GM21737 (cell line): ENCODE data around the gene PAGR1.
"Not testable (repeated sequence)": the region's sequence is repeated elsewhere in the genome, so short reads cannot be mapped to it uniquely, and the experiment has no call there.

Source experiments
- ATAC-seq: cut with Tn5 transposase; IDR thresholded peaks from one replicate; pipeline ENCODE4 v1.9.1; 2021; ENCODE audit warnings: mild to moderate bottlenecking, moderate library complexity; ENCODE audit not compliant: unreplicated experiment

Gene PAGR1

GRCh38 chr16:29811896-29812665 lies 3.9 kb upstream of the PAGR1 start, which contains the start of gene PRRT2:
Gene PRRT2, plus strand, starts transcription at chr16:29812193. Its CDS starts 862 bp downstream, at chr16:29813055.
- ATAC-seq, result no peak

GRCh38 chr16:29812754-29813643 lies 3.0 kb upstream of the PAGR1 start:
- ATAC-seq, result no peak

DNA sequence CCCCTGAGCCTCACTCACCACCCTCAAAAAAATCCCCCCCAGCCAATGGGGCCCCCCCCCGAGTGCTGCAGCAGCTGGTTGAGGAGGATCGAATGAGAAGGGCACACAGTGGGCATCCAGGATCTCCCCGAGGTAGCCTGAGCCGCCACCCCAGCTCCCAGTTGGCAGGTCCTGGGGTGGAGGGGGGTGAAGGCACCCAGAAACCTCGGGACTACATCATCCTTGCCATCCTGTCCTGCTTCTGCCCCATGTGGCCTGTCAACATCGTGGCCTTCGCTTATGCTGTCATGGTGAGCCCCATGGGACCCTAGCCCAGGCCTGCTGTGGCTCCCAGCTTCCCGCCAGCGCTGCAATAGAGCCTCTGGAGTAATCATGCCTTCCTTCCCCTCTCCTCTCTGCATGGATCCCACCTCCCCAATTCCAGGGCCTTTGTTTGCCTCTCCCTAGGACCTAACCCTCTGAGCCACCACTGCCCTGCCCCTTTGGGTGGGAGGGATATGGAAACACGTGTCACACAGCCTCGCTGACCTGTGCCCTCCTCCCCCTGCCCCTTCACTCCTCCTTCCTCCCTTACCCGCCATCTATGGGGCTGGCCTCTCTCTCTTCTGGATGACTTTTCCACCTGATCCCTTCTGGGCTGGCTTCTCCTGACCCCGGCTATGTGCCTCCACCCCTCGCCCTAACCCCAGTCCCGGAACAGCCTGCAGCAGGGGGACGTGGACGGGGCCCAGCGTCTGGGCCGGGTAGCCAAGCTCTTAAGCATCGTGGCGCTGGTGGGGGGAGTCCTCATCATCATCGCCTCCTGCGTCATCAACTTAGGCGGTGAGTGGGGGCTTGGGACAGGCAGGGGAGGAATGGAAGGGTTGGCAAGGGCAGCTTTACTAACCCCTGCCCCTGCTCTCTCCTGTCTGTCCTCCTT lies 2.0 kb upstream of the PAGR1 start:
- no peak for ATAC-seq

DNA sequence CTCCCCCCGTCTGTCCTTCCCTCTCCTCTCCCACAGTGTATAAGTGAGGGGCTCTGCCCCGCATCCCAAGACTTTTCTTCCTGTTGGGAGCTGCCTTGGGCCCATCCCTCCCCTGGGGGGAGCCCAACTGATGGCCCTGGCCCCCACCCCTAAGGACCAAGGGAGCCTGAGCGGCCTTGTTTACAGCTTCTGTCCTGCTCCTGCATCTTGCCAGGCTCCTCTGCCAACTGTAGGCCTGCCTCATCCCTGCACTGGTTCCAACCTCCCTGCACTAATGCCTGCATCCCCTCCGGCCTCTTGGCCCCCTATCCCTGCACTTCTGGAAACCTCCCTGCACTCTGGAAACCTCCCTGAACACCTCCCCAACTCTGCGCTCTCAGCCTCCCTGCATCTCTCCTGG lies 1.4 kb upstream of the PAGR1 start:
- no peak for ATAC-seq

- ATAC-seq, result no peak
Measured at GRCh38 chr16:29815032-29815721, 775 bp upstream of the PAGR1 start.

DNA sequence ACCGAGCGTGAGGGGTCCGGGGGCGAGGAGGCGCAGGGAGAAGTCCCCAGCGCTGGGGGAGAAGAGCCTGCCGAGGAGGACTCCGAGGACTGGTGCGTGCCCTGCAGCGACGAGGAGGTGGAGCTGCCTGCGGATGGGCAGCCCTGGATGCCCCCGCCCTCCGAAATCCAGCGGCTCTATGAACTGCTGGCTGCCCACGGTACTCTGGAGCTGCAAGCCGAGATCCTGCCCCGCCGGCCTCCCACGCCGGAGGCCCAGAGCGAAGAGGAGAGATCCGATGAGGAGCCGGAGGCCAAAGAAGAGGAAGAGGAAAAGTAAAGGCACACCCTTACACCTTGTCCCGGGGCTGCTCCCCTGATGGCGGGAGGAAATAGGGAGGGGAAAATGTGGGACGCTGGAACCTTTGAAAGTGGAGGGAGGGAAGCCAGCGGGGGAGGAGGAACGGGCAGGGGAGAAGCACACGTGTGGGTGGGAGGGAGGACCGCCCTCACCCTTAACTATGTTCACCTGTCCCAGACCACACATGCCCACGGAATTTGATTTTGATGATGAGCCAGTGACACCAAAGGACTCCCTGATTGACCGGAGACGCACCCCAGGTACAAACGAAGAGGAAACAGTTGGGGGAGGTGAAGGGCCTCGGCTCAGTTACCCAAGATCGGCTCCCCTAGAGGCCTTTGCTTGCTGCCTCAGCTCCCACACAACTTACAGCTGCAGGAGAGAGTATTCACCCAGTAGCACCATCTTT lies 916 bp downstream of the PAGR1 start:
- ATAC-seq, result peak; percentile 11

DNA sequence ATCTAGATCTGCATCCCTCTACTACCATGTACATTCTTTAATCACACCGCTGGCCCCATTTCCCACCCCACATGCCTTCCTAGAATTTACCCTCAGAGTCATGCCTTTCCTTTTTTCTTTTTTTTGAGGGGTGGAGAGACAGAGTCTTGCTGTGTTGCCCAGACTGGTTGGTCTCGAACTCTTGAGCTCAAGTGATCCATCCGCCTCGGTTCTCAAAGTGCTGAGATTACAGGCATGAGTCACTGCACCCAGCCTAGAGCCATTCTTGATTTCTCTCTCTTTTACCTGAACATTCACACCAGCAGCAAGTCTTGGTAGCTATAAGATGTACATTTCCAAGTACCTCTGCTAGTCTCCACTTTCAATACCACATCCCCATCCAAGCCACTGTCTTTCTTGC lies 2.1 kb downstream of the PAGR1 start:
- no peak for ATAC-seq

GRCh38 chr16:29819506-29819905 lies 3.6 kb downstream of the PAGR1 start:
- no peak for ATAC-seq

DNA sequence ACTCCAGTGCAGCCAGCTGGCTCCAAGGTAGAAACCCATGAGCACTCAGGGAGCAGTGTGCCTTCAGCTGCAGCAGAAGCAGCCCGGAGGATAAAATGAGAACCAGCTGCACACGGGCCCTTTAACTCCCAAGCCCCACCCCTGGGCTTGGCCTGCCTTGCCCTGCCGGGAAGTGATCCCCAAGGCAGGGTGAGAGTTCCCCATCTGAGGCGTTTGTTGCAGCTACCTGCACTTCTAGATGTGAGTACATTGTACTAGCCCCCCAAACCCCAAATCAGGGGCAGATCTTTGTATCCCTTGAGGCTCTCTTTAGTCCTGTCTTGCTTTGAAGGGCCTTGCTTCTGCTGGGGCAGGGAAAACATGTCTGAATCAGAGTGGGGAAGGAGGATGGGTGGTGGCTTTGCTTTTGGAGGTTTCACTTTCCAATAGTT lies 4.3 kb downstream of the PAGR1 start, which contains the start of gene MVP:
TSS of gene MVP (plus strand) at position 192 of the 431 bp plus-strand sequence. CDS start 10,088 bp downstream, outside the sequence.
- no peak for ATAC-seq

DNA sequence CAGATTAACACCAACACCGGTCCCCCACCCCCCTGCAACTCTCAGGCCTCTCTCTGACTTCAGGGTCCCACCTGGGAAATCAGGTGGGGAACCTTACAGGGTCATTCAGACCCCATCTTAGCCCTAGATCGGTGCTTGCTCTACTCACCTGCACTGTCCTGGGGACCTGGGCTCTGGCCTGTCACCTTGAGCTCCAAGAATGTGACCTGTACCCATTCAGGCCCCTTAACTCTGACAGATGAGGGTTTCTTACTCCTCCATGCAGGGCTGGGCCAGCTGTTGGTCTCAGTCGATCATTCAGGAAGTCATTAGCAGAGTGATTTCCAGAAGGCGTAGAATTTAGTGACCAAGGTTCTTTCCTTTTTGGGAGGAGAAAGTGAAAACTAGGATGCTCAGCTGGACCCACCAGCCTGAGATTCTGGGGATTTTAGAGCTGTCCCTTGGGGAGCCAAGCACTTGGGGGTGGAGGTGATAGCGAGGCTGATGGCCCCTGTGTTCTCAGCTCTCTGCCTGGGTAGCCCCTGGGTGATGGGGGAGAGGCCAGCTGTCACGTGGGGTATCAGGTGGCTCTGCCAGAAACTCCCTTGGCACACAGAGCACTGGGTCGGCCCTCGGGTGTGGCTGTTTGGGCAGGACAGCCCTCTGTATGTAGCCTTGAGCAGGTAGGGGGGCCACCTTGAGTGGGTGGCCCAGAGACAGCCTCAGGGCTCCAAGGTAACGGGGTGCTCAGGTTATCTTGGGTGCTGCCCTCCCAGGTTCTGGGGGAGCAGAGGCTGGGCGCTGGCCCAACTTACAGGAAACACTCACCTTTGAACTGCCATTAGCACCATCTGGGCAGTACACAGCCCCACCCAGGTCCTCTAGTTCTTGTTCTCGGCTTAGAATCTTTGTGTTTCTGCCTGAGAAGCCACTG lies 5.0 kb downstream of the PAGR1 start:
- peak; percentile 43 for ATAC-seq

DNA sequence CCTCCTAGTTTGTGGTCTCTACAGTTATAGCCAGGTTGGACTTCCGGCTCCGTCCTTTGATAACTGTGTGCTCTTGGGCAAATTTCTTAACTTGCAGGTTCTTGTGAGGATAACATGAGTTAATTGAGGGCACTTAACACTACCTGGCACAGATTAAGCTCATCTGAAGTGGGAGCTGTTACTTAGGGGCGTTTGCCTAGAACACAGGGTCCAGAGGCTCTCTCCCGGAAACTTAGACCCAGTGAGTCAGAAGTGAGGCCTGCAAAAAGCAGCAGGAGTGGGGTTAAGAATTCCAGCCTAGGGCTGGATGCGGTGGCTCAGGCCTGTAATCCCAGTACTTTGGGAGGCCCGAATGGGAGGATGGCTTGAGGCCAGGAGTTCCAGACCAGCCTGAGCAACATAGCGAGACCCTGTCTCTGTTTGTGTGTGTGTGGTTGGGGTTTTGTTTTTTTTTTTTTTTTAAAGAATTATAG lies 5.7 kb downstream of the PAGR1 start:
- no peak for ATAC-seq

DNA sequence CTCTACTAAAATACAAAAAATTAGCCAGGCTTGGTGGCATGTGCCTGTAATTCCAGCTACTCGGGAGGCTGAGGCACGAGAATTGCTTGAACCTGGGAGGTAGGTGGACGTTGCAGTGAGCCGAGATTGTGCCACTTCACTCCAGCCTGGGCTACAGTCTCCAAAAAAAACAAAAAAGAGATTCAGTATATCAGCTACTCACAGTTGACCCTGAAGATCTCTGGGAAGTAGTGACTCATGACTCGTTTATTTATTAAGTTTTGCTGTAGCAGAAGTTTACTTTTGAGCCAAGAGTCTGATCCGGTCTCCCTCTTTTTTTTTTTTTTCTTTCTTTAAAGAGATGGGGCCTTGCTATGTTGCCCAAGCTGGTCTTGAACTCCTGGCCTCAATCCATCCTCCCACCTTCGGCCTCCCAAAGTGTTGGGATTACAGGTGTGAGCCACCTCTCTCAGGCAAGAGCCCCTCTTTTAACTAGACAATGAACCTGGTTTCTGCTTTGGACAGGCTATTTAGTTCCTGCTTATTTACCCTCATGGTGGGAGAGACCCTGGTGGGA lies 8.7 kb downstream of the PAGR1 start:
- no peak for ATAC-seq

GRCh38 chr16:29825145-29826044 lies 9.4 kb downstream of the PAGR1 start:
- ATAC-seq, result no peak

- ATAC-seq, result no peak
Measured at GRCh38 chr16:29826342-29826695, 10.4 kb downstream of the PAGR1 start.

DNA sequence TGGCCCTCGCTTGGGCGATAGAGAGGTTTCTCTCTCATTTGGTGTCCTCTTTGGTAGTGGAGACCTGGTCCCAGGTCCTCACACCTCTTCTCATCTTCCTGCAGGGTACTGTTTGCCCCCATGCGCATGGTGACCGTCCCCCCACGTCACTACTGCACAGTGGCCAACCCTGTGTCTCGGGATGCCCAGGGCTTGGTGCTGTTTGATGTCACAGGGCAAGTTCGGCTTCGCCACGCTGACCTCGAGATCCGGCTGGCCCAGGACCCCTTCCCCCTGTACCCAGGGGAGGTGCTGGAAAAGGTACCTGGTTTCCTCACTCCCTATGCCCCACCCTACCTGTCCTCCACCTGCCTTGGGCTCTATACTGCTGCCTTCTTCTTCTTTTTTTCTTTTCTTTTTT lies 14.8 kb downstream of the PAGR1 start:
- no peak for ATAC-seq

DNA sequence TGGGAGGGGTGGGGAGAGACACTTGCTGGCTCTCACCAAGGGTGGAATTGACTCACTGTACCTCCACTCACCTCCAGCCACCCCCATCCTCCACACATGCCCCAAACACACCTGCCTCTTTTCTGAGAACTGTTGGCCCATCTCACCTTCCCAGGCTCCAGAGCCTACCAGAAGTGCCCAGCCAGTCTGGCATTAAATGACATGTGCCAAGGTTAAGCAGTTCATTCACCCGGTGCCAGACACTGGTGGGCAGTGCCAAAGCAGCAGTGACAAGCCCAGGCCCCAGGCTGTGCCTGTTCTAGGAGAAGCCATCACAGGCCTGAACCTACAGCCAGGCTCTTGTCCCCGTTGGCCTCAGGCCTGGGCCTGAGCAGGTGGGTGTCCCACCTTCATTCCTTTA lies 15.5 kb downstream of the PAGR1 start:
- ATAC-seq, result no peak

- not testable (repeated sequence) for ATAC-seq
Measured at GRCh38 chr16:29833219-29833618, 17.3 kb downstream of the PAGR1 start.
